NK-92 (cell line): Measurements from ENCODE around the gene CD48.

Experiments
- DNase-seq: peaks from one replicate; lab custom pipeline; 2025; ENCODE audit not compliant: unreplicated experiment; lab: John Stamatoyannopoulos, UW

CD48 gene

DNA sequence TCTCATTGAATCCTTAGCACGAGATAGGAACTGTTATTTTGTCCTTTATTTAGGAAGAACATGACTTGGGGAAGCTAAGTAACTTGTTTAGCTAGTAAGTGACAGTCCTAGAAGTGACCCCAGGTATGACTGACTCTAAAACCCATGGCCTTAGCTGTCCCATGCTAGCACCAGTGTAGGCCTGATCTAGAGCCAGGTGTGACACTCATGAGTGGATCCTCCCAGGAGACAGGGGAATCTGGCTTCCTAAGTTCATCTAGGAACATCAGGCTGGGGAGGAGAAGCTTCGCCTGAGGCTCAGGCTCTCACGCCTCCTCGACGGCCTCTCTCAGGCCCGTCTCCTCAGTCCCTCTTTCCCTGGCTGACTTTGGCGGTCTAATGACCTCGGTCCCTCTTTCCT lies 31.2 kb downstream of the CD48 start:
- no peak for DNase-seq

GRCh38 chr1:160679893-160680292 lies 31.7 kb downstream of the CD48 start:
- no peak for DNase-seq

- DNase-seq: no peak
These were observed 34.6 kb downstream of the CD48 start for GRCh38 chr1:160676869-160677597.

- no peak for DNase-seq
These were observed 35.8 kb downstream of the CD48 start for GRCh38 chr1:160675641-160676410.

DNA sequence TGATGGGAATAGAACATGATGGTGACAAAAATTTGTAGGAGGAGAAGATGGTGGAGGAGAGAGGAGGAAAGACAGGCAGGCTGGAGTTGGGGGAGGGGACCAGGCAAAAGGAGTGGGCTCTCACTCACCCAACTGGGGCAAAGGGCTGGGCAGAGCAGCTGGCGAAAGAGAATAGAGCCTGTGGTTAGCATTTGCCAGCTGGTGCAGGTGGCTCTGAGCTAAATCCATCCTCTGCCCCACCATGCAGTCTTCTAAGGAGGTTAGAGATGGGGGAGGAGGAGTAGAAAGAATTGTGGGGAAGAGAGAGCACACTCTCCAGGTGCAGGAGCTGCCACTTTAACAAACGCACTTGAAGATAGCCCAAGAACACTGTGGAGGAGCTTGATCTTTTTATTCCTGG lies 37.2 kb downstream of the CD48 start:
- no peak for DNase-seq

GRCh38 chr1:160672789-160673695 lies 38.6 kb downstream of the CD48 start:
- DNase-seq: no peak

- DNase-seq: no peak
These were observed 39.8 kb downstream of the CD48 start for GRCh38 chr1:160671603-160672517.

GRCh38 chr1:160670701-160671100 lies 40.9 kb downstream of the CD48 start:
- no peak for DNase-seq

- DNase-seq: no peak
These were observed 41.8 kb downstream of the CD48 start for GRCh38 chr1:160669802-160670201.

DNA sequence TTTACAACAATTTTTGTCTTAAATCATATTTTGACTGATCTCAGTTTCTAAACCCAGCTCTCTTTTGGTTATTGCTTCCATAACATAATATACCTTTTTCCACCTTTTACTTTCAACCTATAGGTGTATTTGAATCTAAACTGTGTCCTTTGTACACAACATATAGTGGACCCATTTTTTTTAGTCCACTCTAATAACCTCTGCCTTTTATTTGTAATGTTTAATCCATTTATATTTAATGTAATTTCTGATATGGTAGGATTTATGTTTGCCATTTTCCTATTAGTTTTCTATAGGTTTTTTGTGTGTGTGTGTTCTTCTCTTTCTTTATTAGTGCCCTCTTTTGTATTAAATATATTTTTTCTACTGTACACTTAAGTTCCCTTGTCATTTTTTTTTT lies 42.3 kb downstream of the CD48 start:
- no peak for DNase-seq

DNA sequence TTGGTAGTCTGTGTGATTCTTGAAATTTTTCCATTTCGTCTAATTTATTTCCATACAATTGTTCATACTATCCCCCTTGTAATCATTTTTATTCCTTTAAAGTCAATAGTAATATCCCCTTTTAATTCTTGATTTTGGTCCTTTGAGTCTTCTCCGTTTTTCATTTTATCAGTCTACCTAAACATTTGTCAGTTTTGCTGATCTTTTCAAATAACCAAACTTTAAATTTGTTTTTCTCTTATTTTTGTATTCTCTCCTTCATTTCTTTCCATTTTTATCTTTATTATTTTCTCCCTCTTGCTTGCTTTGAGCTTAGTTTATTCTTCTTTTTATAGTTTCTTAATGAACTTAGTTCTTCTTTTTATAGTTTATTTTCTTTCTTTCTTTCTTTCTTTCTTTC lies 43.7 kb downstream of the CD48 start:
- DNase-seq: no peak

- DNase-seq: no peak
These were observed 45.6 kb downstream of the CD48 start for GRCh38 chr1:160666079-160666442.

DNA sequence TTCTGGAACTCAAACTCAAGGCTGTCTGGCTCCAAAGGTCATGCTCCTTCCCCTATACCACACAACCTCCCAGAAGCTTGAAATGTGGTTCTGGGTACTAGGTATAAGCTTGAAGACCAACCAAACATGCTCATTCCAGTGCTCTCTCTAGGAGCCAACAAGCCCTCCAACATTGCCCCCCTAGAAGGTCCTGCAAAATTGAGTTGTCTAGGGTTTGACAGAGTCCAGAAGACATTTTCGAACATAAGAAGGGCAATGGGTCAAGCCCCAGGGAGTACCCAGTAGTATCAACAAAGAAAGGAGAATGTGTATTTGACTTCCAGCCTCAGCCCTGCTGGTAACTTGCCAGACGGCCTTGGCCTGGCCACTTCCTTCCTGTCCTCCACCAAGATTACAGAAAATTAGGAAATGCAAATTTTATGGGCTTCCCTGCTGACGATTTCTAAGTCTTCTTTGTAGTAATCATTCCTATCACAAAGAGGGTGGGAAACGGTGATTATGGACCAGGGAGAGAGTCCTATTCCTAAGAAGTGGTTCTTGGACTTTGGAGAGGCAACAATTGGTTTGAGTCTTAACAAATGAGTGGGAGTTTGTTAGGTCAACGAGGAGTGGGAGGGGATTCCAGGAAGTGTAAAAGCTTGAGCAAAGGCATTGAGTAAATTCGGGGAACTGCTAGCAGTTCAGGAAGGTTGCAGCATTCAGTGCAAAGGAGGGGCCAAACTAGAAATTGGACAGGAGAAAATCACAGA lies 46.1 kb downstream of the CD48 start:
- no peak for DNase-seq

DNA sequence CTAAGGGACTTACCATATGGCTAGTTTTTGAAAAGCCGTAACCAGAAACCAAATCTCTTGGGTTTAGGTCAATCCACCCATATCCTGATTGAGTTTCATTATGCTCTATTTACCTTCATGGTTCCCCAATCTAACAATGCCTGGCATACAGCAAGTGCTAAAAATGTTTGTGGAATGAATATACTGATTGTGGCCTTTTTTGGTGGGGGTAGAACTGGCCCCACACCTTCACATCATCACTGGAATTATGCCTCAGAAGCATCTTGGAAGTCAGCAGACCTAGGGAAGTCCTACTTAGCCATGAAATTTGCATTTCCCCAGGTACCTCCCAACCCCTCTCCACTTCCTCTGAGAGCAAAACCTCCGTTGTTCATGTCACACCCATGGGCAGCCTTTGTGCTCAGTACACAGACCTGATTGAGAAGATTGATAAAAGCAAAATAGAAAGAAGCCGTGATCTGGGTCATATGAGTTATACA lies 47.0 kb downstream of the CD48 start:
- DNase-seq: no peak

GRCh38 chr1:160662910-160663309 lies 48.7 kb downstream of the CD48 start:
- DNase-seq: no peak

- no peak for DNase-seq
These were observed 52.1 kb downstream of the CD48 start for GRCh38 chr1:160659566-160659965.

DNA sequence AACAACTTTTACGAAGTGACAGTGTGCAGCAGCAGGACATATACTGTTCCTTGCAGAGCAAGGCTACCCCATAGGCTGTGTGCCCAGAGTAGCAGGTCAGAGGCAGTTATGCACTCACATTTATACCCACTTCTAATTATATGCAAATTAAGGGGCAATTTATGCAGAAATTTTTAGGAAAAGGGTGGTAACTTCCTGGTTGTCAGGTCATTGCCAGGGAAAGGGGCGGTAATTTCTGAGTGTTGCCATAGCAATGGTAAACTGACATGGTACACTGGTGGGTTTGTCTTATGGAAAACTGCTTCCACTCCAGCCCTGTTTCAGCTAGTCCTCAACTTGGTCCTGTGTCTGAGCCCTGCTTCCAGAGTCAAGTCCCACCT lies 52.8 kb downstream of the CD48 start:
- DNase-seq: no peak

DNA sequence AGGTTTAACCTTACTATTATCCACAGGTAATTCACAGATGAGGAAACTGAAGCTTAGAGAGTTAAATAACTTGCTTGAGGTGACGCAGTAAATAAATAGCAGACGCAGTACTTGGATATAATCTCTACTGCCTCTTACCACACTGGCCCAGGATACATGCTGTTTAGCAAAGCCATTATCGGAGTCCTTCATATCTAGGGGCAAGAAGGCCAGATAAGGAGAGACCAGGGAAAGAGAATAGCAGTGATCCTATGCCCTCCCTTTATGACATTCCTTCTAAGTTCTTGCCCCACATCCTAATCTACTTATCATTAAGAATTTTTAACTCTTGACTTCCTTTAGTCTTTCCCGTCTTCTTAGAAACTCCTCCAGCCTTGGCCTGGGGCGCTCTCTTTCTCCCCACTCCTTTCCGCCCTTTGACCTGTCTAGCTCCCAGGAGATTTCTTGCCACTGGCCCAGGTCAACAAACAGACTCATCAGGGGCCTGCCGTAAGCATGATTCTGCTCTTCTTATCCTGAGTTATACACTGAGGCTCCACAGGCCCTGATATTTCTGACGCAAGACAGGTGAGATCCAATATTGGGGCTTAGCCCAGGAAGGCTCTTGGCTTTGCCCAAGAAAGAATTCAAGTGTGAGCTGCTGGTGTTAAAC lies 53.3 kb downstream of the CD48 start:
- DNase-seq: no peak

DNA sequence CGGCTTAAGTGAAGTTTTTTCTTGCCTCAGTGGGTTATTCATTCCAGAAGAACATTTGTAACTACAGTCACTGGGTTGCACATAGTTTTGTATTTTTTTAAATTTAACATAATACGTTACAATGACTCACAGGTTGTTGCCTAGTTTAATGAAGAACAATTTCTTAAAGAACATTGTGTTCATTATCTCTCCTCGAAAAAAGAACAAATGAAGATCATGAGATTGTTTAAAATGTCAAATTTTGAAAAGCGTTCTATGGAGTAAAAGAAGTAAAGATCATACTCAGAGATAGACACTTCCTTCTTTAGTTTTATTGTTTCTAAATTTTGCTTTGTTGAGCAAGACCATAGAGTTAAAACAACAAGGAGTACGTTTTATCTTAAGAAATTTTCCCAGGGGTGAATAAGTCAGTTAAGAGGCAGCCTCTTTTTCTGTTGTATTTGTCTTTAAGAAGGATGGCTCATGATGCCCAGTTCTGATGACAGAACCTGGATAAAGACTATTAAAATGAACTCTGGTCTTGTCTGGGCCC lies 54.3 kb downstream of the CD48 start:
- DNase-seq: no peak
